Measurements from ENCODE around the gene DTNB.
"Not testable (repeated sequence)": the region's sequence is repeated elsewhere in the genome, so short reads cannot be mapped to it uniquely, and the experiment has no call there.

The DTNB gene

GRCh38 chr2:25447018-25447417 is 226.4 kb downstream of the DTNB start:
- no peak for DNase-seq

- no peak for DNase-seq
These were observed 227.3 kb downstream of the DTNB start for GRCh38 chr2:25446122-25446521.

DNA sequence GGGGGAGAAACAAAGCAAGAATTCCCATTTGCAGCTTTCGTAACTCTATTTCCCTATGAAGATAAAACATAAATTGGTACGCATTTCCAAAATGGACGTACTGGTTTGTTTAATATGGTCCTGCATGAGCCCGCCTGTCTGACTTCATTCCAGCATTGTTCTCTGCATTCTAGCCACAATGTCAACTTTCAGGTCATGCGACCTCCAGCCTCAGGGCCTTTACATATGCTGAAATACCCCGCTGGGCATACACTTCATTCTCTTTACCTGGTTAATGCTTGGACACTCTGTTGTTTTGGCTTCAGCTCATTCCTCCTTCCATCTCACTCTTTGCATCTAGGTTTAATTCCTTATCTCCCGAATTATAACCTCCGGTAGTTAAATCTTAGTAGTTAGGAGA is 227.9 kb downstream of the DTNB start:
- DNase-seq = no peak

GRCh38 chr2:25444608-25445270 is 228.6 kb downstream of the DTNB start:
- no peak for DNase-seq

GRCh38 chr2:25443766-25444165 is 229.6 kb downstream of the DTNB start:
- DNase-seq = no peak

- DNase-seq = no peak
These were observed 232.0 kb downstream of the DTNB start for GRCh38 chr2:25441353-25441752.

GRCh38 chr2:25438793-25439192 is 234.6 kb downstream of the DTNB start:
- no peak for DNase-seq

DNA sequence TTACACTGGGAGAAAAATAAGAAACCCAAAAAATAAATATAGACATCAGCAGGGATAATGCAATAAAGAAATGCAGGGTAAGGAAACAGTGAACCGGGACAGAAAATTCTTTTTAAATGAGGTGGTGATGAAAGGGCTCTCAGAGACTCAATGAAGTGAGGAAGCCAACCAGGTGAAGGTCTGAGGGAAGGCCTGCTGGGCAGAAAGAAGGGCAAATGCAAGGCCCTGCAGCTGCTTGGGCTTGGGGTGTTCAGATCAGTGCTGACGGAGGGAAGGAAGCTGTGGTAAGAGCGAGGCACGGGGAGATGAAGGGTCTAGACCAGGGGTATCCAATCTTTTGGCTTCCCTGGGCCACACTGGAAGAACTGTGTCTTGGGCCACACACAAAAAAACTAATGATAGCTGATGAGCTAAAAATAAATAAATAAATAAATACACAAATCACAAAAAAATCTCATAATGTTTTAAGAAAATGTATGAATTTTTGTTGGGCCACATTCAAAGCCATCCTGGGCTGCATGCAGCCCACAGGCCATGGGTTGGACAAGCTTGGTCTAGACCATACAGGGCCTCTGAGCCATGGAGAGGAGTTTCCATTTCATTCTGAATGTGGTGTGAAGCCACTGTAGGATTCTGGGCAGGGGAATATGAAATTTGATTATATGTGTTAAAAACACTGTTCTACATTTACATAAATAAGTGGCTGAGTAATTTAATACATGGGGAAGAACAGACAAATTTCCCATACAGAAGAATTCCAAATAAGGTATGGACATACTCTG is 235.3 kb downstream of the DTNB start:
- no peak for DNase-seq

DNA sequence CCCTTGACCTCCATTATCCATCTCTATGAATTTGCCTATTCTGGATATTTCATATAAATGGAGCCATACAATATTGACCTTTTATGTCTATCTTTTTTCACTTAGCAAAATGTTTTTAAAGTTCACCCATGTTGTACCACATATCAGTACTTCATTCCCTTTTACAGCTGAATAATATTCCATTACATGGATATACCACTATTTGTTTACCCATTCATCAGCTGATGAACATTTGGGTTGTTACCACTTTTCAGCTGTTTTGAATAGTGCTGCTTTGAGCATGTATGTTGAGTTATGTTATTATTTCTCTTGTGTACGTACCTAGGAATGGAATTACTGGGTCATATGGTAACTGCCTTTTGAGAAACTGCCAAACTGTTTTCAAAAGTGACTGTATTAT is 238.0 kb downstream of the DTNB start:
- DNase-seq = no peak

DNA sequence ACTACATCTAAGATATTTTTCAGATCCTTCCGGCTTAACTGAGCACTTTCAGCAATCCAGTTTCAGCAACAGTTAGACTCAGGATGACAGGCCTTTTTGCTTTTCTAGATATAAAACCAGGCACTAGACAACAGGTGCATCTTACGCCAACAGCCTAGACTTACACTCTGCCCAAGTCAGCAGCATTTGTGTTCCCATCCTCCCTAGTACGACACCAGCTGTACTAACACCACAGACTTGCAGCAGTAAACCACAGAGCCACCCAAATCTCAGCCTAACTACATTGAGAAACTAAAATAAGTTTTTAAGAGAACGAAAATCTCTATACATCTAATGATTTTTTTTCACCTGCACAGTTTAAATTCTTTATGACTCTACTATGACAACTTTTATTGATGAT is 241.8 kb downstream of the DTNB start:
- no peak for DNase-seq

DNA sequence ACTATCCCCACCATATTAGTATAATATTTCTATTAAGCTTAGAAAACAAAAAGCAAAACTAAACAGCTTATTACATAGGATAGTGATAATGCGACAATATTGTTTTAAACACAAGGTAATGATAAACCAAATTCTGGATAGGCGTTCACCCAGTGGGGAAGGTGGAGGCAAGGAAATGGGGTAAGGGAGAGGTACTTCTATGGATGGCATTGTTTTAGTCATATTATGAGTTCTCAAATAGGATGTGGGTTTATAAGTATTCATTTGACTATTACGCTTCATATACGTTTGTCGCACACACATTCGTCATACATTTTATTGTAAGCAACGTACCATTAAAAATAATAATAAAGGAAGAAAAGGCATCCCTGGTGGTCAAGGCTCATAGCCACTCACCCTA is 242.8 kb downstream of the DTNB start:
- DNase-seq = no peak

DNA sequence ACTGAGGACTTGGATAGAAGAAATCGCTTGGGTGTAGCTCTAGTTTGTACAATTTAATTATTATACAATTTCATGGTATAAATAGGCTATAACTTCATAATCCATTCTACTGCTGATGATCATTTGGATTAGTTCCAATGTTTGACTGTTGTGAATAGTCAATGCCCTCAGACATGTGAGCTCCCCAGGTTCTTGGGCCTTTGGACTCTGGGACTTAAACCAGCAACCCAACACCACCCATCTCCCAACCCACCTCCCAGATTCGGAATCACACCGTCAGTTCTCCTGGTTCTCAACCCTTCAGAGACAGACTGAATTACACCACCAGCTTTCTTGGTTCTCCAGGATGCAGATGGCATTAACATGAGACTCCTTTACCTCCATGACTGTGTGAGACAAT is 247.1 kb downstream of the DTNB start:
- no peak for DNase-seq

GRCh38 chr2:25424426-25425028 is 248.8 kb downstream of the DTNB start:
- no peak for DNase-seq

GRCh38 chr2:25421820-25422411 is 251.5 kb downstream of the DTNB start:
- DNase-seq = no peak

DNA sequence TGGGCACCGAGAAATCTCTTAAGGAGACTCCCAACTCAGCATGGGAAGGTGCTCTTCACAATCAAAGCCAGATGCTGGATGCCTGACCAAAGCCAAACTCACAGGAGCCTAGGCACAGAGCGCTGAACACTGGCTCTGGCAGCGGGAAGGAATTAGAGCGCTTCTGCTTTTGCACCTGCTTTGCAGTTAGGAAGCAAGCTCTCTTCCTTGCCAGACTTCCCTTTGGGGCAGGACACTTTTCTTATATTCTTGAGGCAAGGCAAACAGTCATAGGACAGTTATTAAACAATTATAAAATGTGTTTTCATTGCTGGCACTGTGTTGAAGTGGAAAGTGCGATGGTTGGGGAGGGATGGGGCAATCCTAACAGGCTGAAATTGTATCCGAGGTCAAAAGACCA is 252.1 kb downstream of the DTNB start:
- no peak for DNase-seq

GRCh38 chr2:25420820-25421237 is 252.5 kb downstream of the DTNB start:
- DNase-seq = no peak

DNA sequence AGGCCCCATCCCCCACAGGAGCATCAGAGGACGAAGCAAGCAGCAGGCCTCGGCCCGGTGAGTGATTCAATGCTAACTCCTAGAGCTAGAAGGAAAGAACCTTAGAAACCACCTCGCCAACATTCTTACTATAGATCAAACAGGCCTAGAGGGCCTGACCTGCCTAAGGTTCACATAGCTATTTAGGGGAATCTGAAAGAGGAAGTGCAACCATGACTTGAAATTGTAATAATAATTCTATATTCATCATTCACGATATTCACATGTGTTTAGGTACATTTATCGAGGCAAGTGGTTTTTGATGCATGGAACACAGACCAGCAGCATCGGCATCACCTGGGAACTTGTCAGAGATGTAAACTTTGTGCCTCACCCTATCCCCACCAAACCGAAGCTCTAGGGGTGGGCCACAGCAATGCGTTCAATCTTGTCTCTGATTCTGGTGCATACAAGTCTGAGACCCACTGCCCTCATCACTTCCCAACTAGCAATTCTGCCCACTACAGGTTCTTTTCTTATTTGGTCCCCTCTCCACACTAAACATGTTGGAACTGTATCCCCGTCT is 253.6 kb downstream of the DTNB start:
- no peak for DNase-seq

DNA sequence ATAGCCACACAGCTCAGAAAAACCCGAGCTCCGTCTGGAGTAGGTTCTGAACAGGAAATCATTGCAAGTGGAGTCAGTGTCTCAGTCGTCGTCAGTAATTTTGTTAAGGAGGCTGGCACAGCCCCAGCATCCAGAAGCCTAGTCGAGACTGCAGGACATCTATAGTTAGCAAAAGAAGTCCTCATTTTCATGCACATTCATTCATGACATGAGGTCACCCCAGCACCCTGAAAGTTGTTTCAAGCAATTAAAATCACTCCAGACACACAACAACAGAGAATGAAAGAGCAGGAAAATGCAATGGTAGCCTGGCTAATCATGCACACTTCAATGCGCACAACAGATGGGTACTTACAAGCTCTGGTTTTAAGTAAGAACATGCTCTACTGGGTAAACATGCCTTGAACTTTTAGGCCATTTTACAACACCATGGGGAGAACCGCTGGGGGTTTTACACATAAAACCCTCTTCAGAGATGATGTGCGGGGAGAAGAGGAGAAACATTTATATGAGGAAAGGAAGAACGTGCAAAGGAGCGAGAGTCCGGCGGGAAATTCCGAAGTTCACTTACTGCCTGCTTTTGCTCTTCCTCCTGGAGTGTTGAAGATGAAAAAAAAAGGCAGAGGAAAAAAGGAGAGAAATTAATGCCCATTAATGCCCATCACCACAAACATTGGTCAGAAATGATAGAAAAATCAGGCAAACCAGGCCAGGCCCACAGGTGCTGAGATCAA is 254.3 kb downstream of the DTNB start:
- DNase-seq = no peak

DNA sequence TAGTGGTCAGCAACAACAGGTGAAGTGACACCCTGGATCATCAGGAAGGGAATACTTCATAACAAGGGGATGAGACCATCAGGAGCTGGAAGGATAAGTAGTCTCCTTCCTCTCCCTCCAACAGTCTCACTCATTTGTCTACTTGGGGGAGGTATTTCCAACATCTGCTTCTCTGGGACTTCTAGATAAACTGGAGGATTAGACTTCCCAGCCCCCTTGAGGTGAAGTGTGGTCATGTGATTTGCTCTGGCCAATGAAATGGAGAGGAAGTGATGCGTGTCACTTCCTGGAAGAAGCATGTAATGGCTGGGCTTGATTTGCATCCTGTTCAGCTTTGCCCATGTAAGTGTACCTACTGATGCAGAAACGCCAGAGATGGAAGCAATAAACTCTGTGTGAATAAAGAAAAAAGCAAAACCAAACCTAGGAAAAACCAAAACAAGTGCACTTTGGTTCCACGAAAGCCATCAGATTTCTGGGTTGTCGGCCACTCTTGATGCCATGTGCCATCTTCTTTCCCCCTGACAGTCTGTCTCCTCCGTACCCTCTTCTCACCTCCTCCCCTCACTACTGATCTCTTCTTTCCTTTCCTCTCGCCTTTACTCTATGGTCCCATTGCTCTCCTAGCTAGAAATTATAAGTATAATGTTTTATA is 255.5 kb downstream of the DTNB start:
- DNase-seq = no peak

GRCh38 chr2:25416674-25417073 is 256.7 kb downstream of the DTNB start:
- DNase-seq = no peak

GRCh38 chr2:25414781-25415180 is 258.6 kb downstream of the DTNB start:
- no peak for DNase-seq

- not testable (repeated sequence) for DNase-seq
These were observed 260.0 kb downstream of the DTNB start for GRCh38 chr2:25413409-25413808.
